GM23338 (cell line): ENCODE results near the gene PADI6. TPM values are rescaled to one million over a fixed set of nuclear protein-coding genes. Genes with fewer than 3 reads are reported as not detected.

Experiments used
- ATAC-seq: fragments of 200-7000 bp; cut with Tn5 transposase; 3 replicates; pipeline ENCODE4 v1.9.1; 2020
- DNase-seq: peaks from one replicate; pipeline ENCODE4 v3.0.0-alpha.2; 2015; ENCODE audit warnings: low spot score
- H2AFZ ChIP-seq: fragments of 200-600 bp; sonication (generic); 2 replicates; pipeline ENCODE4 v1.8.0; 2016; ENCODE audit warnings: antibody characterized with exemption, mild to moderate bottlenecking, moderate library complexity
- H3F3A ChIP-seq: fragments of 200-600 bp; sonication (generic); replicated peaks from 2 replicates; pipeline ENCODE4 v1.8.0; 2017; ENCODE audit warnings: antibody characterized with exemption, mixed run types, low read depth
- H3K27ac ChIP-seq: fragments of 200-600 bp; sonication (generic); 2 replicates; pipeline ENCODE4 v1.6.1; 2016; ENCODE audit warnings: low read depth
- H3K27me3 ChIP-seq: fragments of 200-600 bp; sonication (generic); 2 replicates; pipeline ENCODE4 v1.8.0; 2016; ENCODE audit warnings: mild to moderate bottlenecking, mixed run types, moderate library complexity; ENCODE audit not compliant: insufficient read depth
- H3K36me3 ChIP-seq: fragments of 200-600 bp; sonication (generic); 2 replicates; pipeline ENCODE4 v1.8.0; 2016; ENCODE audit warnings: mild to moderate bottlenecking; ENCODE audit not compliant: insufficient read depth
- H3K4me1 ChIP-seq: fragments of 200-600 bp; sonication (generic); 2 replicates; pipeline ENCODE4 v1.8.0; 2016; ENCODE audit warnings: mild to moderate bottlenecking, moderate library complexity; ENCODE audit not compliant: insufficient read depth
- H3K4me2 ChIP-seq: fragments of 200-600 bp; sonication (generic); 2 replicates; pipeline ENCODE4 v1.7.1; 2017; ENCODE audit warnings: mixed run types
- H3K4me3 ChIP-seq: fragments of 200-600 bp; sonication (generic); 2 replicates; pipeline ENCODE4 v1.6.1; 2016; ENCODE audit warnings: mixed run types
- H3K79me2 ChIP-seq: fragments of 200-600 bp; sonication (generic); replicated peaks from 2 replicates; pipeline ENCODE4 v1.8.0; 2017; ENCODE audit warnings: mild to moderate bottlenecking; ENCODE audit not compliant: insufficient read depth
- H3K9me2 ChIP-seq: fragments of 200-600 bp; sonication (generic); 2 replicates; pipeline ENCODE4 v1.8.0; 2017; ENCODE audit not compliant: insufficient read depth
- H4K20me1 ChIP-seq: fragments of 200-600 bp; sonication (generic); replicated peaks from 2 replicates; pipeline ENCODE4 v1.8.0; 2017; ENCODE audit warnings: mild to moderate bottlenecking; ENCODE audit not compliant: insufficient read depth
- H3K27ac Mint-ChIP-seq: 2 replicates; pipeline ENCODE4 v1.8.0; 2020; ENCODE audit warnings: inconsistent platforms, mild to moderate bottlenecking, moderate library complexity, mixed read lengths
- H3K27me3 Mint-ChIP-seq: 3 replicates; pipeline ENCODE4 v1.8.0; 2022; ENCODE audit warnings: low read depth, mild to moderate bottlenecking, moderate library complexity, mixed read lengths, inconsistent platforms; ENCODE audit not compliant: insufficient read depth, poor library complexity
- H3K36me3 Mint-ChIP-seq: 3 replicates; pipeline ENCODE4 v1.8.0; 2021; ENCODE audit warnings: low read depth, mild to moderate bottlenecking, inconsistent platforms, moderate library complexity, mixed read lengths
- H3K4me1 Mint-ChIP-seq: 3 replicates; pipeline ENCODE4 v1.8.0; 2020; ENCODE audit warnings: mild to moderate bottlenecking, inconsistent platforms, mixed read lengths
- H3K4me3 Mint-ChIP-seq: 3 replicates; pipeline ENCODE4 v1.8.0; 2021; ENCODE audit warnings: moderate library complexity, mild to moderate bottlenecking, inconsistent platforms, mixed read lengths
- H3K9me3 Mint-ChIP-seq: 3 replicates; pipeline ENCODE4 v1.8.0; 2020; ENCODE audit warnings: moderate library complexity, mild to moderate bottlenecking, inconsistent platforms, mixed read lengths
- CREB1 ChIP-seq: fragments of 250-450 bp; sonication (Bioruptor Pico); IDR thresholded peaks from 2 replicates; pipeline ENCODE4 v1.5.0; 2020; ENCODE audit warnings: low read depth, mild to moderate bottlenecking, moderate library complexity
- POLR2AphosphoS5 ChIP-seq: IDR thresholded peaks from 2 replicates; pipeline ENCODE4 v1.6.1; 2016; ENCODE audit warnings: antibody characterized with exemption, low read depth
- STAT1 ChIP-seq: IDR thresholded peaks from one replicate; pipeline ENCODE4 v1.6.1; 2016; ENCODE audit warnings: antibody characterized with exemption; ENCODE audit not compliant: unreplicated experiment
- ZNF462 ChIP-seq: fragments of 250-450 bp; sonication (Bioruptor Pico); IDR thresholded peaks from 2 replicates; pipeline ENCODE4 v1.5.0; 2020; ENCODE audit warnings: mild to moderate bottlenecking, moderate library complexity
- polyA plus RNA-seq: library from polyadenylated mRNA; unstranded; fragments of >200 nt; fragmentation: Nextera tagmentation; extraction: Ambion mirVana; gene quantifications from 2 replicates; pipeline ENCODE4 v1.2.1, GENCODE V29; 2016
- total RNA-seq: library from RNA; depleted of rRNA; stranded (reverse); fragments of >200 nt; shearing (Covaris generic); gene quantifications from 2 replicates; pipeline ENCODE4 v1.2.3, GENCODE V29; 2014

Gene PADI6
- total and polyA plus RNA-seq, 2 experiments from 2014 or later: not detected

GRCh38 chr1:17350928-17351446 lies 21.0 kb upstream of the PADI6 start:
- Mint-ChIP-seq H3K4me3 (no peak overlapping the region), H3K4me1 (no peaks in the 10 kb centered on the region), H3K9me3 (peaks cover 5% of the 10 kb centered on the region; the same call in 1 of the 3 replicates), H3K27me3 (peaks cover 10% of the 10 kb centered on the region), H3K36me3 (no peaks in the 10 kb centered on the region), H3K27ac (no peak overlapping the region)
- H3K27ac ChIP-seq: no peak overlapping the region
- H3K79me2 ChIP-seq: no peaks in the 10 kb centered on the region
- H3K4me2 ChIP-seq: no peak overlapping the region
- no peak overlapping the region for H2AFZ ChIP-seq
- no peak for TF ChIP-seq CREB1 (CRISPR knock-in tag)
- no peak for TF ChIP-seq POLR2AphosphoS5
- no peak for TF ChIP-seq ZNF462 (CRISPR knock-in tag)
- ATAC-seq: no peak
- no peaks in the 10 kb centered on the region for H3K9me2 ChIP-seq
- no peaks in the 10 kb centered on the region for H3F3A ChIP-seq
- no peaks in the 10 kb centered on the region; the same call in 1 of the 2 replicates for H4K20me1 ChIP-seq
- H3K4me3 ChIP-seq: no peak overlapping the region
- no peaks in the 10 kb centered on the region for H3K36me3 ChIP-seq
- DNase-seq: no peak
- H3K27me3 ChIP-seq: no peaks in the 10 kb centered on the region
- H3K4me1 ChIP-seq: 0 out of 2 replicates have a peak, but pooled peaks cover 3% of the 10 kb centered on the region

DNA sequence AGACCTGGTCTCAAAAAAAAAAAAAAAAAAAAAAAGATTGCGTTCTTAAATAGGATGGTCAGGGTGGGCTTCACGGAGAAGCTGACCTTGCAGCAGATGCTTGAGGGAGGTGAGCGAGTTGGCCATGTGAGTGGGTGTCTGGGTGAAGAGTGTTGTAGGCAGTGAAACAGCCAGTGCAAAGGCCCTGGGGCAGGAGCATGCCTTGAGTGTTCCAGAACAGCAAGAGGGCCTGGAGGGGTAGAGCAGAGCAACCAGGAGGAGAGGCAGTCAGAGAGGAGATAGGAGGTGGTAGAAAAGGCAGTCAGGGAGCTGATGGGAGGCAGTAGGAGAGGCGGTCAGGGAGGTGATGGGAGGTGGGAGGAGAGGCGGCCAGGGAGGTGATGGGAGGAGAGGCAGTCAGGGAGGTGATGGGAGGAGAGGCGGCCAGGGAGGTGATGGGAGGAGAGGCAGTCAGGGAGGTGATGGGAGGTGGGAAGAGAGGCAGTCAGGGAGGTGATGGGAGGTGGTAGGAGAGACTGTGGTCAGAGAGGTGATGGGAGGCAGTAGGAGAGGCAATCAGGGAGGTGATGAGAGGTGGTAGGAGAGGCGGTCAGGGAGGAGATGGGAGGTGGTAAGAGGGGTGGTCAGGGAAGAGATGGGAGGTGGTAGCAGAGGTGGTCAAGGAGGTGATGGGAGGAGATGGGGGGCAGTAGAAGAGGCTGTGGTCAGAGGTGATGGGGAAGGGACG lies 20.2 kb upstream of the PADI6 start:
- no peak overlapping the region for H2AFZ ChIP-seq
- no peaks in the 10 kb centered on the region for H3K79me2 ChIP-seq
- no peak overlapping the region for H3K4me2 ChIP-seq
- DNase-seq: no peak
- H3K4me1 ChIP-seq: 0 out of 2 replicates have a peak, but pooled peaks cover 3% of the 10 kb centered on the region
- no peaks in the 10 kb centered on the region for H3K27me3 ChIP-seq
- no peaks in the 10 kb centered on the region for H3F3A ChIP-seq
- no peaks in the 10 kb centered on the region for H3K9me2 ChIP-seq
- H3K27me3 Mint-ChIP-seq: peaks cover 13% of the 10 kb centered on the region
- H4K20me1 ChIP-seq: no peaks in the 10 kb centered on the region; the same call in 1 of the 2 replicates
- no peaks in the 10 kb centered on the region for H3K36me3 ChIP-seq
- H3K27ac Mint-ChIP-seq: no peak overlapping the region
- peaks cover 2% of the 10 kb centered on the region; the same call in 1 of the 3 replicates for H3K9me3 Mint-ChIP-seq
- ATAC-seq: no peak
- no peaks in the 10 kb centered on the region for H3K36me3 Mint-ChIP-seq
- H3K27ac ChIP-seq: no peak overlapping the region
- H3K4me1 Mint-ChIP-seq: peaks cover 4% of the 10 kb centered on the region; the same call in 1 of the 3 replicates
- H3K4me3 ChIP-seq: no peak overlapping the region
- no peak overlapping the region for H3K4me3 Mint-ChIP-seq
- no peak for TF ChIP-seq ZNF462 (CRISPR knock-in tag)
- TF ChIP-seq CREB1 (CRISPR knock-in tag): no peak
- TF ChIP-seq STAT1: no peak
